Measurements from ENCODE around the gene KRTAP10-12. TPM values are rescaled to one million over a fixed set of nuclear protein-coding genes. Genes with fewer than 3 reads are reported as not detected.
A peak's percentile ranks its signal among the peaks of the same experiment; 100 is the strongest.

KRTAP10-12 gene
- total RNA-seq, 1 donor from 2014 or later, result not detected

DNA sequence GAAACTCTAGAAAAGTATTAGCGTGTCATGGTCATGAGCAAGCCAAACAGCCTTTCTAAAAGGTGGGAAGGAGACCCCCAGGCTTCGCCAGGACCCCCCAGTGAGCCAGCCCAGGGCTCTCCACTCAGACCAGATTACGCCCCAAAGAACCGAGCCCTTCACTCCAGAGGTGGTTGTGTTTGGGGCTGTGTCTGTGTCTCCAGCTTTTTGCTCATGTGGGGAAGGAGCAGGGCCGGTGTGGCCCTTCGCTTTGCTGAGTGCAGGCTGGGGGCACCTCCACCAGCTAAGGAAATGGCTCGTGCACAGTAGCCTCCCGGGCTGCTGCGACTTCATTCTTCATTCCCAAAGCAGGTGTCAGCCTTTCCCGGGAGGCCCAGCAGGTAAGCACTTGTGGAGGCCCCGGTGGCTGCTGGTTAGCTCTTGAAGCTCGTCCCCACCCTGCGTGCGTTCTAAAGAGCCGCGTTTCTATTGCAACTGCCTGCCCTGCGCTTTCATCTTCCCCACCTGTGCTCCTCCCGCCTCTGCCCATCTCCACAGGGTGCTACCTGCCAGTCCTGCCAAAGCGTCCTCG lies 13.9 kb downstream of the KRTAP10-12 start:
- Mint-ChIP-seq H3K36me3 (no peaks in the 10 kb centered on the region), H3K27me3 (peaks cover 96% of the 10 kb centered on the region), H3K4me1 (ENCODE audit: unreplicated experiment) (peaks cover 12% of the 10 kb centered on the region), H3K9me3 (no peaks in the 10 kb centered on the region), H3K4me3 (peak overlapping the region; percentile 81), H3K27ac (peak overlapping the region; percentile 34)
- DNase-seq (ENCODE audit: extremely low spot score, unreplicated experiment), result peak; percentile 62
- TF ChIP-seq CTCF (conservative IDR thresholded peaks at IDR 0.05), result no peak

GRCh38 chr21:44711327-44712202 lies 14.6 kb downstream of the KRTAP10-12 start, which contains the start of gene TSPEAR:
TSS of gene TSPEAR (minus strand) at chr21:44711572. CDS start at chr21:44711514, 58 bp downstream.
- no peaks in the 10 kb centered on the region for H3K36me3 Mint-ChIP-seq
- H3K27ac Mint-ChIP-seq, result peak within 1 kb of the TSS; percentile 34
- peak within 1 kb of the TSS; percentile 81 for H3K4me3 Mint-ChIP-seq
- H3K27me3 Mint-ChIP-seq, result peaks cover 93% of the 10 kb centered on the region
- H3K9me3 Mint-ChIP-seq, result no peaks in the 10 kb centered on the region
- peaks cover 12% of the 10 kb centered on the region for H3K4me1 Mint-ChIP-seq (ENCODE audit: unreplicated experiment)
- peak; percentile 21 for TF ChIP-seq CTCF (conservative IDR thresholded peaks at IDR 0.05)
- DNase-seq (ENCODE audit: extremely low spot score, unreplicated experiment), result peak; percentile 69

- Mint-ChIP-seq H3K9me3 (no peaks in the 10 kb centered on the region), H3K4me1 (ENCODE audit: unreplicated experiment) (peaks cover 12% of the 10 kb centered on the region), H3K27me3 (peaks cover 89% of the 10 kb centered on the region), H3K27ac (no peak overlapping the region), H3K4me3 (peak overlapping the region; percentile 47), H3K36me3 (no peaks in the 10 kb centered on the region)
- peak; percentile 60 for DNase-seq (ENCODE audit: extremely low spot score, unreplicated experiment)
- TF ChIP-seq CTCF (conservative IDR thresholded peaks at IDR 0.05), result no peak
These were observed 15.4 kb downstream of the KRTAP10-12 start for GRCh38 chr21:44712203-44713028.

GRCh38 chr21:44713130-44713529 lies 16.2 kb downstream of the KRTAP10-12 start:
- TF ChIP-seq CTCF (conservative IDR thresholded peaks at IDR 0.05), result no peak
- Mint-ChIP-seq H3K36me3 (no peaks in the 10 kb centered on the region), H3K27me3 (peaks cover 88% of the 10 kb centered on the region), H3K27ac (no peak overlapping the region), H3K4me3 (no peak overlapping the region), H3K4me1 (ENCODE audit: unreplicated experiment) (peaks cover 12% of the 10 kb centered on the region), H3K9me3 (no peaks in the 10 kb centered on the region)
- DNase-seq (ENCODE audit: extremely low spot score, unreplicated experiment), result peak; percentile 61

GRCh38 chr21:44713846-44714245 lies 16.9 kb downstream of the KRTAP10-12 start:
- Mint-ChIP-seq H3K27me3 (peaks cover 88% of the 10 kb centered on the region), H3K4me3 (no peak overlapping the region), H3K36me3 (no peaks in the 10 kb centered on the region), H3K9me3 (no peaks in the 10 kb centered on the region), H3K4me1 (ENCODE audit: unreplicated experiment) (peaks cover 12% of the 10 kb centered on the region), H3K27ac (no peak overlapping the region)
- TF ChIP-seq CTCF (conservative IDR thresholded peaks at IDR 0.05), result no peak
- DNase-seq (ENCODE audit: extremely low spot score, unreplicated experiment), result peak; percentile 39

All from type B pancreatic cell (in vitro differentiated cells).